ENCODE results near the gene AKAP8. TPM values are rescaled to one million over a fixed set of nuclear protein-coding genes. Genes with fewer than 3 reads are reported as not detected.
A peak's percentile ranks its signal among the peaks of the same experiment; 100 is the strongest.

Gene AKAP8
- 10 to 100 TPM; 37.9 to 46.4 TPM for total RNA-seq

DNA sequence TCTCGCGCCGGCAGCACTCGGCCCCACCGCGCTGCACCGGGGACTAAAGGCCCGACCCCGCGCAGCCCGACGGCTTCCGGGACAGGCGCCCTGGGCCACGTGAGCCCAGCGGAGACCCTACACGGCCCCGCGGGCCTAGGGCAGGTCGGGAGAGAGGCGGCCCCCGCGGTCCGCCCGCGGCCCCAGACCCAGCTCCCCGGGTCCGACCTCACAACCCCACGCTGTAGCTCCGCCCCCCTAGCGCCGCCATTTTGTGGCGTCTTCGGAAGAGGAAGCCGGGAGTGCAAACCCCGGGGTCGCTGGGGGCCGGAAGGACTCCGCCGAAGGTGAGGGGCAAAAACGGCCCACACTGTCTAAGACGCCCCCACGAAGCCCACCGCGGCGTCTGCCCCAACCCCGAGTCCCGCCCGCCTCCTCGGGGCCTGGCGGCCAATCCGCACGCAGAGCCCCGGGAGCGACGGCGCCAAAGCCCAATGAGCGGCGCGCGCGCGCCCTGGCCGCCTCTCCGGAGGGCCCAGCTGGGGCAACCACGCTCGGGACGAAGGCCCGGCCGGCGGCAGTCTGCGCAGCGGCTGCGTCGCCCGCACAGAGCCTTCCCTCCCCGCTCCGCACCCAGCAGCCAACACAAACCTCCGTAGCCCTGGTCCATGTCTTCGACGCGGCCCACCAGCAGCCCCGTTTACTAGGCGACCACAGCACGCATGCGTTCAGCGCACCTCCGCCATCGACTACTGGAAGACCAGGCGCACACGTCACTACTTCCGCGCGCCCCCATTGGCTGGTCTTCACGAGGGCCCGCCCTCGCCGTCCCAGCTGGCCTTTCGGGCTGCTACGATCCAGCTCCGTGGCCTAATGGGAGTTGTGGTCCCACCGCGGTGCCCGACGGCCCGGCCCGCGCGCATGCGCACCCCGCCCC lies at the start of gene AKAP8:
AKAP8 (minus strand) TSS at position 705 of the 916 bp plus-strand sequence; CDS start at position 649, 56 bp downstream.
- ATAC-seq (replicated peaks in 1 of 2) (peak; percentile 90 to 93), DNase-seq (peak; percentile 98)
- H3K4me3 Mint-ChIP-seq = peak within 1 kb of the TSS; percentile 97 to 98
- H3K4me1 Mint-ChIP-seq (ENCODE audit: low read depth) = peaks cover 54% of the 10 kb centered on the region
- no peaks in the 10 kb centered on the region for H3K9me3 Mint-ChIP-seq
- H3K36me3 Mint-ChIP-seq (ENCODE audit: insufficient read depth in 2 of 2) = peaks cover 6 to 9% of the 10 kb centered on the region in 2 donors
- H3K27ac Mint-ChIP-seq = peak within 1 kb of the TSS; percentile 98
- no peaks in the 10 kb centered on the region for H3K27me3 Mint-ChIP-seq (ENCODE audit: low read depth)

DNA sequence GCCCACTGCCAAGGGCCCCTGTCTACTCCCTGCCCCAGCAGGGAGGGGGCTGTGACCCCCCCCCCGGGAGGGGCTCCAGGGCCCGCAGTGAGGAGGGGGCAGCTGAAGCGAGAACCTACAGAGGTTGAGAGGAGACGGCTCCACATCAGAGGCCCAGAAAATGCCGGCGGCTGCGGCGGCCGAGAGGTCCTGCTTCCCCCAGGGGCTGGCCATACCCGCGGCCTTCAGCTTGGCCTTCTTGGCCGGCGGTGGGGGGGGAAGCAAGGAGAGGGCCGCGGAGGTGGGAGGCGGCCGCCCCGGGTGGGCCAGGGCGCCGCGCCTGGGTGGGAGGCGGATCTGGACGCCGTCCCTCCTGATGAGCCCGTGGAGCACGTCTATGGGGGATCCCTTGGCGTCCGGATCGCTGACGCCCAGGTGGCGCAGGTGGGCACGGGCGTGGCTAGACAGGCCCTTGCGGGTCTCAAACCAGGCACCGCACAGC lies 48.4 kb upstream of the AKAP8 start:
- H3K27ac Mint-ChIP-seq = no peak overlapping the region

DNA sequence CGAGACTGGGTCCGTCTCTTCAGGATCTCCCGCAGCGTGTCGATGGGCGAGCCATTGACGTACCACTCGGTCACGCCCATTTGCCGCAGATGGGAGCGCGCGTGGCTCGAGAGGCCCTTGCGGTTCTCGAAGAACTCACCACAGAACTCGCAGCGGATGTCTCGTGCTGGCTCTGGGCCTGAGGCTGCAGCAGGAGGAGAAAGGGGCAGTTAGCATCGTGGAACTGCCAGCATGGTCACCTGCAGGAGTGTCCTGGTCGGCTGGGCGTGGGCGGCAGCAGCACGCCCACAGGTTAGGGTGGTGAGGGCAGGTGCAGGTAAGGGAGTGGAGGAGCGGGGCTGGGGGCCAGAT lies 47.7 kb upstream of the AKAP8 start:
- no peaks in the 10 kb centered on the region for H3K9me3 Mint-ChIP-seq
- H3K4me3 Mint-ChIP-seq = no peak overlapping the region
- ATAC-seq (replicated peaks in 1 of 2) (no peak), DNase-seq (no peak)
- peaks cover 23% of the 10 kb centered on the region for H3K4me1 Mint-ChIP-seq (ENCODE audit: low read depth)
- no peak overlapping the region for H3K27ac Mint-ChIP-seq
- no peaks in the 10 kb centered on the region for H3K27me3 Mint-ChIP-seq (ENCODE audit: low read depth)
- peaks cover 20 to 30% of the 10 kb centered on the region in 2 donors for H3K36me3 Mint-ChIP-seq (ENCODE audit: insufficient read depth in 2 of 2)

More for the DNA sequence above, 48.4 kb upstream of the AKAP8 start:
- H3K9me3 Mint-ChIP-seq = no peaks in the 10 kb centered on the region
- no peaks in the 10 kb centered on the region for H3K27me3 Mint-ChIP-seq (ENCODE audit: low read depth)
- no peak overlapping the region for H3K4me3 Mint-ChIP-seq
- peaks cover 16 to 23% of the 10 kb centered on the region in 2 donors for H3K36me3 Mint-ChIP-seq (ENCODE audit: insufficient read depth in 2 of 2)
- DNase-seq (no peak), ATAC-seq (replicated peaks in 1 of 2) (no peak)
- peaks cover 25% of the 10 kb centered on the region for H3K4me1 Mint-ChIP-seq (ENCODE audit: low read depth)

DNA sequence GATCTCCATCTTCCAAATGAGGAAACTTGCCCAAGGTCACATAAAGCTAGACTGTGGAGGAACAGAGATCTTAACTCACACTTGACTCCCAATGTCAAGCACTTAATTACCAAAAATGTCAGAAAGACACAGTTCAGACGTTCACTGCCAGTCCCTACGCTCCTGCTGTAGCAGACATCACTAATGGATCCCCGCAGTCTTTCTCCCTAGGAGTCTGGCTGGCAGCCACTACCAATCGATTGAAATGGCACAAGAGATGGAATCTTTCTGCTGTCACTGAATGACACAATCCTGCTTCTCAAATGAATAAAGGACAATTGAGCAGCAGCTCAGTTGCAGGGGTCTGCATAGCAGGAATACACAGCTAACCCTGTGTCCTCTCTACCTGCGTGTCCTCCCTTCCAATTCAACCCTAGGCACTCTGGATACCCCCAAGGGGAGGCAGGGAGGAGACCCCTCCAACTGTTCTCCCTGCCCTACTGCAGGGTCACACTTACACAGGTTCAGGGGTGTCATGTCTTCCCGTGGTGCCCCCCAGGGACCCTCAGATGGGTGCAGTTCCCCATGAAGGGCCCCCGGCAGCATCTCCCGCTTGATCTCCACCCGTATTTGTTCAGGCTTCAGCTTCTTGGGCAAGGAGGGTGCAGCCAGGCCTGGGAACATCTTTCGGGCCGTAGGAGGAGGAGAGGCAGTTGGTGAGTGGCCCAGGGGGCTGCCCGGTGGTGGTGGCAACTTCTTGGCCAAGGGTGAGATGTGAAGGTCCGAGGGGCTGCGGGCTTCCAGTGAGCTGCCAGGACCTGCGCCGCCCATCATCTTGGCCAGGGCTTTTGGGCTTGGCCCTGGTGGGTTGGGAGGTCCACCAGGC lies 47.1 kb upstream of the AKAP8 start:
- H3K36me3 Mint-ChIP-seq (ENCODE audit: insufficient read depth in 2 of 2) = peaks cover 22 to 30% of the 10 kb centered on the region in 2 donors
- no peak overlapping the region for H3K27ac Mint-ChIP-seq

DNA sequence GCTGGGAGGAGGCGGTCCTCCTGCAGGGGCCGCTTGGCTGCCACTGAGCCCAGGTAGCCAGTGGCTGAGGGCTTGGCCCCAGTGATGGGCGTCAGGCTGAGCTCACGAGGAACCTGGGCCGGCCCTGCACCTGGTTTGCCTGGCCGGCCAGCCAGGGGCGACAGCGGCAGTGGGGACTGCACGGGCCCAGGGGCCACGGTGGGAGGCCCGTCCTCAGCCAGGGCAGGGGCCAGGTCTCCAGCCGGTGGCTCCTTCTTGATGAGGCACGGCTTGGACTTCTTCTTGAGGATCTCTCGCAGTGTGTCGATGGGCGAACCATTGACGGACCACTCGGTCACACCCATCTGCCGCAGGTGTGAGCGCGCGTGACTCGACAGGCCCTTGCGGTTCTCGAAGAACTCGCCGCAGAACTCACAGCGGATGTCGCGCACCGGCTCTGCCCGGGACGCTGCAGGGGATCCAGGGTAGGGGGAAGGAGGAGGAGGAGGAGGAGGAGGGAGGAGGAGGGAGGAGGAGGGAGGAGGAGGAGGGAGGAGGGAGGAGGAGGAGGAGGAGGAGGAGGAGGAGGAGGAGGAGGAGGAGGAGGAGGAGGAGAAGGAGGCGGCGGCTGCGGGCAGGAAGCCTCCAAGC lies 45.8 kb upstream of the AKAP8 start:
- H3K27me3 Mint-ChIP-seq (ENCODE audit: low read depth) = no peaks in the 10 kb centered on the region
- peaks cover 19 to 29% of the 10 kb centered on the region in 2 donors for H3K36me3 Mint-ChIP-seq (ENCODE audit: insufficient read depth in 2 of 2)
- H3K27ac Mint-ChIP-seq = no peak overlapping the region
- ATAC-seq (replicated peaks in 1 of 2) (no peak), DNase-seq (no peak)
- H3K9me3 Mint-ChIP-seq = no peaks in the 10 kb centered on the region
- peaks cover 7% of the 10 kb centered on the region for H3K4me1 Mint-ChIP-seq (ENCODE audit: low read depth)
- no peak overlapping the region for H3K4me3 Mint-ChIP-seq

More for the DNA sequence above, 47.1 kb upstream of the AKAP8 start:
- H3K9me3 Mint-ChIP-seq = no peaks in the 10 kb centered on the region
- no peak overlapping the region for H3K4me3 Mint-ChIP-seq
- peaks cover 20% of the 10 kb centered on the region for H3K4me1 Mint-ChIP-seq (ENCODE audit: low read depth)
- DNase-seq (no peak), ATAC-seq (replicated peaks in 1 of 2) (no peak)
- H3K27me3 Mint-ChIP-seq (ENCODE audit: low read depth) = no peaks in the 10 kb centered on the region

DNA sequence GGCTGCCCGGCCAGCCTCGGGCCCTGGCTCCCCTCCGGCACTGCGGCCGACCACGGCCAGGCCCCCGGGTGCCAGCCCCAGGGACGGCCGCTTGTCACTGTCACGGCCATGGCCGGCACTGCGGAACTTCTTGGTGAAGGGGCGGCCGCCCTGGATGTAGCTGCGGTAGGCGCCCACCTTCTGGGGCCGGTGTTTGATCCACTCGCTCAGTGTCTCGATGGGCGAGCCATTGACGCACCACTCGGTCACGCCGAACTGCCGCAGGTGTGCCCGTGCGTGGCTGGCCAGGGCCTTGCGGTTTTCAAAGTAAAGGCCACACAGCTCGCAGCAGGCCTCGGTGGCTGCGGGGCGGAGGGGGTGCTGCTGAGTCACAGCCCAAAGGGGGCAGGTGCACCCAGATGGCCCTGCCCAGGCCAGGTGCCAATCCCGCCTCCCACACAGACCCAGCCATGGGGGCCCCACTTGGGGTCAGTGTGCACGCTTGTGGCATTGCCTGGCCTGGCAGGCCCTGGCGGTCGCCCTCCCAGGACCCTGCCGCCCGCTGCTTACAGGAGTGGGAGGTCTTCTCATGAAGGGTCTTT lies 45.2 kb upstream of the AKAP8 start:
- no peak for DNase-seq
- Mint-ChIP-seq H3K4me1 (ENCODE audit: low read depth) (peaks cover 9% of the 10 kb centered on the region), H3K36me3 (ENCODE audit: insufficient read depth in 2 of 2) (peaks cover 19 to 28% of the 10 kb centered on the region in 2 donors), H3K27me3 (ENCODE audit: low read depth) (no peaks in the 10 kb centered on the region), H3K27ac (no peak overlapping the region), H3K4me3 (no peak overlapping the region), H3K9me3 (no peaks in the 10 kb centered on the region)
- no peak for ATAC-seq (replicated peaks in 1 of 2)

DNA sequence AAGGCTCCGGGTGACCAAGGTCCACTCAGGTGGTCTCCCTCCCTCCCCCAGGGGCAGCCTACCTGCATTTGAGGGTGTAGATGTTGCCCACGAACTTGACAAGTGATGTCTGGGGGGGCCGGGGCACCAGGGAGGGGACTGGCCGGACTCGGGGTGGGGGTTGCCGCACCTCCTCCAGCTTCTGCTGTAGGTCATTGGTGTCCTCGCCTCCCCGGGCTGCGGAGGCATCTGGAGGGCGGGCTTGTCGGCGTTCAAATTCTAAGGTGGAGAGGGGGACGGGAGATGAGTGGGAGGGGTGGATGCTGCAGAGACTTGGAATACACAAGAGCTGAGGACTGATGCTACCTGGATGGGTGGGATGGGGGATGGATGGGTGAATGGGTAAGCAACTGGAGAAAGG lies 44.5 kb upstream of the AKAP8 start:
- no peak for ATAC-seq (replicated peaks in 1 of 2)
- peaks cover 19 to 28% of the 10 kb centered on the region in 2 donors for H3K36me3 Mint-ChIP-seq (ENCODE audit: insufficient read depth in 2 of 2)

DNA sequence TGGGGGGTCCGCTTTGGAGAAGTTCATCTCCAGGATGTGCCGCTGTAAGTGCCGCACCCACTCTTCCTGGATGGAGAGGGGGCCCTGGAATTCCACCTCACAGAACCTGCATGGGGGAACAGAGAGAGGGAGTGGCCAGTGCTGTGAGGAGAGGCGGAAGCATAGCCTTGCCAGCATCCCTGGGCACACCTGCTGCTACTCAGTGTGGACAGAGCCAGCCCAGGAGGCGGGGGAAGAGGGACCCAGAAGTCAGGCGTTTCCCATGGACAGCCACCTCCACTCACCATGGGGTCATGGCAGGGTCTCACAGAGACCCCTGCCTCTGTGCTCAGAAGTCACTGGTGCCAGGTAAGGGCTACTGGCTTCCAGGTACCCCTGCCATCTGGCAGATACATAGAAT lies 43.5 kb upstream of the AKAP8 start:
- Mint-ChIP-seq H3K27ac (no peak overlapping the region), H3K27me3 (ENCODE audit: low read depth) (no peaks in the 10 kb centered on the region), H3K36me3 (ENCODE audit: insufficient read depth in 2 of 2) (peaks cover 22 to 26% of the 10 kb centered on the region in 2 donors), H3K4me1 (ENCODE audit: low read depth) (peaks cover 16% of the 10 kb centered on the region), H3K9me3 (no peaks in the 10 kb centered on the region), H3K4me3 (no peak overlapping the region)
- no peak for ATAC-seq (replicated peaks in 1 of 2)
- DNase-seq = no peak

More for the DNA sequence above, 44.5 kb upstream of the AKAP8 start:
- Mint-ChIP-seq H3K9me3 (no peaks in the 10 kb centered on the region), H3K27me3 (ENCODE audit: low read depth) (no peaks in the 10 kb centered on the region), H3K4me3 (no peak overlapping the region), H3K4me1 (ENCODE audit: low read depth) (peaks cover 15% of the 10 kb centered on the region), H3K27ac (no peak overlapping the region)
- no peak for DNase-seq

DNA sequence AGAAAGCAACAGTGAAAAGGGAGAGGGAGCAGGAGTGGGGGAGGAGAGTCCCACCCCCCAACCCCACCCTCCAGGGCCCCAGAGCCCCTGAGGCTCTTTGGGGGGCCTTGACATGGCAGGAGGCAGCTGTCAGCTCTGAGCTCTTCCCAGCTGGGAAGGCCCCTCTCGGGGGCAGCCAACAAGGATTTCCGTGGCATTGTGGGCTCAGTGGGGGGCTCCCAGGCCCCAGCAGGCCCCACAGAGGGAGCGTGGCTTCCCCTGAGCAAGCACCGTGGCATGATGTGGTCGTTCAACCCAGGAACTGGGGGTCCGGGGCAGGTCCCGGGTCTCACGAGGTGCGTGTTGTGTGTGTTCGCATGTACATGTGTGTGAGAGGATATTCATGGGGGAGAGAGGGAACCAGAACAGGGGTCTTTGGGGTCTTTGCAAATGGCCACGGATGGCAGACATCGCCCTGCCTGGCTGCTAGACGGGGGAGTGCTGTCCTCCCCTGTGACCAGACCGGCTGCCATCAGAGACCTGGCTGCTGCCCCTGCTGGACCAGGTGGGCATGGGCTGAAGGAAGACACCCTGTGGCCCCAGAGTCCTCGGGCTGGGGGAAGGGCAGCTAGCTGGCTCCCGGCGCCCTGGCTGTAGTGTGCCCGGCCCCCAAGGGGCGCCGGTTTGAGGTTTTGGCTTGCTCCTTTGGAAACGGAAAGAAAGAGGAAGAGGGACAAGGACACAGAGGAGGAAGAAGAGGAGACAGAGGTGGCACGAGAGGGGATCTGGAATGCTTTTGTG lies 42.9 kb upstream of the AKAP8 start:
- Mint-ChIP-seq H3K27ac (no peak overlapping the region), H3K4me1 (ENCODE audit: low read depth) (peaks cover 22% of the 10 kb centered on the region), H3K9me3 (no peaks in the 10 kb centered on the region), H3K36me3 (ENCODE audit: insufficient read depth in 2 of 2) (peaks cover 23 to 26% of the 10 kb centered on the region in 2 donors), H3K27me3 (ENCODE audit: low read depth) (no peaks in the 10 kb centered on the region), H3K4me3 (no peak overlapping the region)
- no peak for DNase-seq
- no peak for ATAC-seq (replicated peaks in 1 of 2)

DNA sequence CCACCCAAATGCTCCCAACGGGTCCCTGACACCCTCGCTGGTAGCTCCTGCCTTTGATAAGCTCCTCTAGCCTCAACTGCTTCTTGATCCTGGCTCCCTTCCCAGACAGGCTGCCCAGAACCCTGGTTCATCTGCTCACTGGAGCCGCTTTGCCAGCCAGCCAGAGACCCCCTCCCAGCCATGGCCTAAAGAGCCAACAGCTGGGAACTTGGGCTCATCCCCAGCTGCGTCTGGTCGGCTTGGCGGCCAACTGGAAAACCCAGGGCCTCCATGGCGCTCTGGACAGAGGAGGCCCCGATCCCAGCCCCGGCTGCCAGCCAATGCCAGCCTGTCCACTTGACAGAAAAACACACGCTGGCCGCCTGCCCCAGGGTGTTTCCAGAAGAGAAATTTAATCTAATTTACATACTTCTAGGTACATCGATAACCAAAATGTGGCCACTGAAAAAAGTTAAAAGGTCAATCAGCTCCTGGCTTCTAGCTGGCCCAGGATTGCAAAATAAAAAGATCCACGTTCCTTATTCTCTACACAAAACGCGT lies 42.2 kb upstream of the AKAP8 start:
- ATAC-seq (replicated peaks in 1 of 2) = no peak
- no peaks in the 10 kb centered on the region for H3K9me3 Mint-ChIP-seq
- H3K27ac Mint-ChIP-seq = no peak overlapping the region
- no peak for DNase-seq
- H3K27me3 Mint-ChIP-seq (ENCODE audit: low read depth) = no peaks in the 10 kb centered on the region
- peaks cover 25% of the 10 kb centered on the region for H3K4me1 Mint-ChIP-seq (ENCODE audit: low read depth)
- H3K36me3 Mint-ChIP-seq (ENCODE audit: insufficient read depth in 2 of 2) = peaks cover 23 to 28% of the 10 kb centered on the region in 2 donors
- H3K4me3 Mint-ChIP-seq = no peak overlapping the region

DNA sequence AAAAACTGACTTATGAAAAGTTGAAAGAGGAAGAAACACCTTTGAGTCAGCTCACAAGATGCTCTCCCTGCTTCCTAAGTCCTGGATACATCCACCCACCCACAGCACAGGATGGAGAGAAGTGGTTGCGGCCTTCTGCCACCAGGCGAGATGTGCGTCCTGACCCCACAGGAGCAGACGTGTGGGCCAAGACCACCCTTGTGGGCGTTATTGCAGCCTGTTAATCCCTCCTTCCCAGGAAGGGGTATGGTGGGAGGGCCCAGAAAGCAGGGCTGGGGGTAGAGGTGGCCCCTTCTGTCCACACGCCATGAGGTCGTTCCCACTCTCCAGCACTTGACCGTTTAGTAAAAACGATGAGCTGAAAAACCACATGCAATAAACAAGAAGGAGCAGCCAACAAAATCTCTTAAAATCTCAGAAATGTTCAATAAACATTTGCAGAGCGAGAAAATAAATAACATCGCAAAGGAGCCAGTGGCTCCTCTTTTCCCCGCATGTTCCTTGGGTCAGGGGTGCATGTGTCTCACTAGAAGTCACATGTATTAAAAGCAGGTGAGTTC lies 41.6 kb upstream of the AKAP8 start:
- Mint-ChIP-seq H3K9me3 (no peaks in the 10 kb centered on the region), H3K4me1 (ENCODE audit: low read depth) (peaks cover 31% of the 10 kb centered on the region), H3K4me3 (no peak overlapping the region), H3K36me3 (ENCODE audit: insufficient read depth in 2 of 2) (peaks cover 18 to 24% of the 10 kb centered on the region in 2 donors), H3K27me3 (ENCODE audit: low read depth) (no peaks in the 10 kb centered on the region), H3K27ac (no peak overlapping the region)
- ATAC-seq (replicated peaks in 1 of 2) (no peak), DNase-seq (no peak)
